Measurements from ENCODE around the gene CCT7.
A peak's percentile ranks its signal among the peaks of the same experiment; 100 is the strongest.

The CCT7 gene

DNA sequence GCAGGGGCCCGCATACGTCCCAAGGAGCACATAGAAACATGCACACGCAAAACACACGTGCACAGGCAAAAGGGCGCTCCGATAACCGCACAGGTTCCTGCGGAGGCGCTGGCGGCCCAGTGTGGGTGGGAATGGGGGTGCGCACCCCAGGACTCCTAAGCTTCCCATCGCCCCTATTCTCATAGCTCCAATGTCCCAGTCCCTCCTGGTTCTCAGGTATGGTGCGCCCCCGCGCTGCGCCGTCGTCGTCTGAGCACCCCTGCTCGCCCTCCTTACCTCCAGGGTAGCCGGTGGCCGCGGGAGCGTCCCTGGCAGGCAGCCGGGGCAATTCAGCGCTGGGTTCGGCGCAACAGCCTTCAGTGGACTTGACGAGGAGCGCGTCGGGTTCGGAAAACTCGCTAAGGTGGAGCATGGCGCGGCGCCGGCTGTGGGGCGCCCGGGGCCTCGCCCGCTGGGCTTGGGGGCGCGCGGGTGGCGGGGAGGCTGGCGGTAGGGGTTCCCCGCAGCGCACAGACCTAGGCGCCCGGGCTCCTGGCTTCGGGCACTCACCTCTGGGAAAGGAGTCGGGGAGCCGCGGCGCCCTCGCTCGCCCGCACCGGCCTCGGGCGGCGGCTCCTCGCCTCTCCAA lies 58.9 kb downstream of the CCT7 start:
- TF ChIP-seq, protein P1, sequence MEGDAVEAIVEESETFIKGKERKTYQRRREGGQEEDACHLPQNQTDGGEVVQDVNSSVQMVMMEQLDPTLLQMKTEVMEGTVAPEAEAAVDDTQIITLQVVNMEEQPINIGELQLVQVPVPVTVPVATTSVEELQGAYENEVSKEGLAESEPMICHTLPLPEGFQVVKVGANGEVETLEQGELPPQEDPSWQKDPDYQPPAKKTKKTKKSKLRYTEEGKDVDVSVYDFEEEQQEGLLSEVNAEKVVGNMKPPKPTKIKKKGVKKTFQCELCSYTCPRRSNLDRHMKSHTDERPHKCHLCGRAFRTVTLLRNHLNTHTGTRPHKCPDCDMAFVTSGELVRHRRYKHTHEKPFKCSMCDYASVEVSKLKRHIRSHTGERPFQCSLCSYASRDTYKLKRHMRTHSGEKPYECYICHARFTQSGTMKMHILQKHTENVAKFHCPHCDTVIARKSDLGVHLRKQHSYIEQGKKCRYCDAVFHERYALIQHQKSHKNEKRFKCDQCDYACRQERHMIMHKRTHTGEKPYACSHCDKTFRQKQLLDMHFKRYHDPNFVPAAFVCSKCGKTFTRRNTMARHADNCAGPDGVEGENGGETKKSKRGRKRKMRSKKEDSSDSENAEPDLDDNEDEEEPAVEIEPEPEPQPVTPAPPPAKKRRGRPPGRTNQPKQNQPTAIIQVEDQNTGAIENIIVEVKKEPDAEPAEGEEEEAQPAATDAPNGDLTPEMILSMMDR (IDR thresholded peaks at IDR 0.05; ENCODE audit: extremely low read depth, insufficient read depth, missing control alignments): no peak
- DNase-seq (ENCODE audit: low spot score): peak; percentile 50
- in situ Hi-C loops (cut with MboI; ENCODE audit: low pct_unique_long_range_greater_than_20kb, low sequenced_read_pairs, unreplicated experiment): no loop called here

- TF ChIP-seq, protein P1 (IDR thresholded peaks at IDR 0.05; ENCODE audit: extremely low read depth, insufficient read depth, missing control alignments): peak; percentile 13
- peak; percentile 98 for DNase-seq (ENCODE audit: low spot score)
- in situ Hi-C loops (cut with MboI; ENCODE audit: low pct_unique_long_range_greater_than_20kb, low sequenced_read_pairs, unreplicated experiment): no loop called here
Observed at GRCh38 chr2:73293534-73294171, 59.5 kb downstream of the CCT7 start, which contains the start of gene EGR4. Gene EGR4, minus strand, starts transcription at chr2:73293548. Its CDS starts 231 bp downstream, at chr2:73293317.

DNA sequence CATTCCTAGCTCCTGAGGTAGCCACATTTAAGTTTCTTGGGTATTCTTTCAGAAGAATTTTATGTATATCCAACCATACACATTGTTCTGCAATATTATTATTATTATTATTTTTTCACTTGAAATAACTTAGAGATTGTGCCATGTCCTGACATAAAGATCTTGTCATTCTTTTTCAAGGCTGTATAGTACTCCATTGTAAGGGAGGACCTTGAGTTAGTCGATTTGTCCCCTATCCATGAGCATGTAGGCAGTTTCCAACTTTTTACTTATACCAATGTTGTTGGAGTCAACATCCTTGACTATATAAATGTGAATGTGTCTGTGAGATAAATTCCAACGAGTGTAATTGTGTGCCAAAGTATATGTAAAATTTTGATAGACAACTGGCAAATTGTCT lies 60.1 kb downstream of the CCT7 start:
- DNase-seq (ENCODE audit: low spot score): no peak
- in situ Hi-C loops (cut with MboI; ENCODE audit: low pct_unique_long_range_greater_than_20kb, low sequenced_read_pairs, unreplicated experiment): no loop called here
- TF ChIP-seq, protein P1 (IDR thresholded peaks at IDR 0.05; ENCODE audit: extremely low read depth, insufficient read depth, missing control alignments): no peak

DNA sequence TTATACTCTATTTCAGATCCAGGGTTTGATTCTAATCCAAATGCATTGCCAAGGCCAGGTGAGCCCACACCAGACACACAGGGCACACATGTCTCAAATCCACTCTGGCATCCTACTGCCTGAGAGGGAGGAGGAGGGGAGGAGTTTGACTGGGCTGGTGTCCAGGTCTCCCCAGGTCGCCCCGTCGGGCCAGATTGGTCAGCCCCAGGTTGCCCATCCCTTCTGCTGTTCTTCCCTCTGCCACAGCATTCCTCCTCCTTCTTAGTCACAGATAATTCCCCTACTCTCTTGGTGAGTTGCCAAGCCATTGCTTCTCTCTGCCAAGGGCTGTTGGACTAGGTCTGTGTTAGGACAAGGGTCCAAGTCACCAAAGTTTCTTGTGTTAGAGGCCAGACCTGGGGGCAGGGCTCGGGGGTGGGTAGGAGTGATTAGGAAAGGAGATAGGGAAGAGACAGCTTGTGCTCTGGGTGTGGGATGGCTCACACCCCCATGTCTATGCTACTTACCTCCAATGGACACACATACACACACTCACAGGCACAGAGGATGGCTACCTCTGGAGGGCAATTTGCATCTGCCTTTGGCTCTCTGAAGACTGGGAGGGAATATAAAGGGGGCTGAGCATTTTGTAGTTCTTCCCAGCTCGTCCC lies 61.8 kb downstream of the CCT7 start:
- in situ Hi-C loops (cut with MboI; ENCODE audit: low pct_unique_long_range_greater_than_20kb, low sequenced_read_pairs, unreplicated experiment): no loop called here
- TF ChIP-seq, protein P1 (IDR thresholded peaks at IDR 0.05; ENCODE audit: extremely low read depth, insufficient read depth, missing control alignments): no peak
- DNase-seq (ENCODE audit: low spot score): no peak

GRCh38 chr2:73297151-73297559 lies 63.0 kb downstream of the CCT7 start:
- in situ Hi-C loops (cut with MboI; ENCODE audit: low pct_unique_long_range_greater_than_20kb, low sequenced_read_pairs, unreplicated experiment): no loop called here
- TF ChIP-seq, protein P1 (IDR thresholded peaks at IDR 0.05; ENCODE audit: extremely low read depth, insufficient read depth, missing control alignments): no peak
- no peak for DNase-seq (ENCODE audit: low spot score)

- TF ChIP-seq, protein P1 (IDR thresholded peaks at IDR 0.05; ENCODE audit: extremely low read depth, insufficient read depth, missing control alignments): no peak
- in situ Hi-C loops (cut with MboI; ENCODE audit: low pct_unique_long_range_greater_than_20kb, low sequenced_read_pairs, unreplicated experiment): no loop called here
- no peak for DNase-seq (ENCODE audit: low spot score)
Observed at GRCh38 chr2:73297586-73297985, 63.5 kb downstream of the CCT7 start.
